Neural cell (in vitro differentiated cells): ENCODE data around the gene GTF2F2.
"Not testable (repeated sequence)": the region's sequence is repeated elsewhere in the genome, so short reads cannot be mapped to it uniquely, and the experiment has no call there.

Experiments
- EZH2 ChIP-seq: fragments of 200-600, 300-800 bp; shearing (Covaris generic), sonication (generic); IDR thresholded peaks from 2 replicates; pipeline ENCODE4 v1.6.1; 2014; ENCODE audit warnings: antibody characterized with exemption, low read length, borderline replicate concordance, mild to moderate bottlenecking; ENCODE audit not compliant: insufficient read depth, poor library complexity, severe bottlenecking
- POLR2AphosphoS5 ChIP-seq: IDR thresholded peaks from 2 replicates; pipeline ENCODE4 v1.6.1; 2012
- REST ChIP-seq: IDR thresholded peaks from 2 replicates; pipeline ENCODE4 v1.6.1; 2012; ENCODE audit warnings: borderline replicate concordance
- SMC3 ChIP-seq: fragments of 450-650 bp; conservative IDR thresholded peaks from 2 replicates; pipeline ENCODE4 v1.6.1; 2014; ENCODE audit warnings: antibody characterized with exemption, mild to moderate bottlenecking, moderate library complexity; ENCODE audit not compliant: poor library complexity
- TAF1 ChIP-seq: IDR thresholded peaks from 2 replicates; pipeline ENCODE4 v1.6.1; 2012; ENCODE audit warnings: low read depth
- TF ChIP-seq, protein P1 (sequence below): fragments of 450-650 bp; IDR thresholded peaks from 2 replicates; pipeline ENCODE4 v1.5.1; 2014; ENCODE audit warnings: antibody characterized with exemption, mild to moderate bottlenecking, moderate library complexity; ENCODE audit not compliant: poor library complexity, severe bottlenecking

DNA sequence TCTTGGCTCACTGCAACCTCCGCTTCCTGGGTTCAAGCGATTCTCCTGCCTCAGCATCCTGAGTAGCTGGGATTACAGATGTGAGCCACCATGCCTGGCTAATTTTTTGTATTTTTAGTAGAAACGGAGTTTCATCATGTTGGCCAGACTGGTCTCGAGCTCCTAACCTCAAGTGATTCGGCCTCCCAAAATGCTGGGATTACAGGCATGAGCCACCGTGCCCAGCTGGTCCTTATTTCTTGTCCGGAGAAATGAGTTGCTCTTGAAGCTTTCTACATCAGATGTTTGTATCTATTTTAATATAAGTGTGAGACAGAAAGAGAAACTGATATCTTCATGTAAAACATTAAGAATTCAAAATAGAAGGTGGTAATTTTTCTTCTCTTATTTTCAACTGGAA lies 124.4 kb downstream of the GTF2F2 start:
- TF ChIP-seq, protein P1, sequence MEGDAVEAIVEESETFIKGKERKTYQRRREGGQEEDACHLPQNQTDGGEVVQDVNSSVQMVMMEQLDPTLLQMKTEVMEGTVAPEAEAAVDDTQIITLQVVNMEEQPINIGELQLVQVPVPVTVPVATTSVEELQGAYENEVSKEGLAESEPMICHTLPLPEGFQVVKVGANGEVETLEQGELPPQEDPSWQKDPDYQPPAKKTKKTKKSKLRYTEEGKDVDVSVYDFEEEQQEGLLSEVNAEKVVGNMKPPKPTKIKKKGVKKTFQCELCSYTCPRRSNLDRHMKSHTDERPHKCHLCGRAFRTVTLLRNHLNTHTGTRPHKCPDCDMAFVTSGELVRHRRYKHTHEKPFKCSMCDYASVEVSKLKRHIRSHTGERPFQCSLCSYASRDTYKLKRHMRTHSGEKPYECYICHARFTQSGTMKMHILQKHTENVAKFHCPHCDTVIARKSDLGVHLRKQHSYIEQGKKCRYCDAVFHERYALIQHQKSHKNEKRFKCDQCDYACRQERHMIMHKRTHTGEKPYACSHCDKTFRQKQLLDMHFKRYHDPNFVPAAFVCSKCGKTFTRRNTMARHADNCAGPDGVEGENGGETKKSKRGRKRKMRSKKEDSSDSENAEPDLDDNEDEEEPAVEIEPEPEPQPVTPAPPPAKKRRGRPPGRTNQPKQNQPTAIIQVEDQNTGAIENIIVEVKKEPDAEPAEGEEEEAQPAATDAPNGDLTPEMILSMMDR = not testable (repeated sequence)
- not testable (repeated sequence) for TF ChIP-seq EZH2, SMC3, TAF1, REST, POLR2AphosphoS5
